Measurements from ENCODE around the gene ABCG5.

GRCh38 chr2:43832457-43832856 lies 6.2 kb downstream of the ABCG5 start:
- TF ChIP-seq CTCF (IDR thresholded peaks at IDR 0.05) (no peak), POLR2A (IDR thresholded peaks at IDR 0.05) (no peak), EP300 (IDR thresholded peaks at IDR 0.05) (no peak), POLR2AphosphoS5 (IDR thresholded peaks at IDR 0.05) (no peak)

All from upper lobe of left lung (tissue), 4 donors.